HG02884 (cell line): ENCODE measurements around the gene PIAS2.

Source experiments
- ATAC-seq: cut with Tn5 transposase; IDR thresholded peaks from one replicate; pipeline ENCODE4 v1.9.1; 2021; ENCODE audit warnings: mild to moderate bottlenecking, moderate library complexity; ENCODE audit not compliant: unreplicated experiment

The PIAS2 gene

GRCh38 chr18:46768166-46768921, 149.0 kb downstream of the PIAS2 start:
- ATAC-seq: no peak

- no peak for ATAC-seq
Observed at GRCh38 chr18:46767217-46767616, 150.1 kb downstream of the PIAS2 start.

GRCh38 chr18:46764586-46764985, 152.7 kb downstream of the PIAS2 start:
- ATAC-seq: no peak

- no peak for ATAC-seq
Observed at GRCh38 chr18:46761059-46761769, 156.1 kb downstream of the PIAS2 start.

- no peak for ATAC-seq
Observed at GRCh38 chr18:46759890-46760289, 157.4 kb downstream of the PIAS2 start.

GRCh38 chr18:46756559-46757201, 160.6 kb downstream of the PIAS2 start, which contains the start of gene ST8SIA5:
ST8SIA5 (minus strand) TSS chr18:46757053; CDS start chr18:46756508, 545 bp downstream.
- ATAC-seq: no peak

- ATAC-seq: no peak
Observed at GRCh38 chr18:46756025-46756558, 161.2 kb downstream of the PIAS2 start.

GRCh38 chr18:46755315-46756024, 161.8 kb downstream of the PIAS2 start:
- no peak for ATAC-seq

- ATAC-seq: no peak
Observed at GRCh38 chr18:46754661-46755292, 162.5 kb downstream of the PIAS2 start.

- ATAC-seq: no peak
Observed at GRCh38 chr18:46754188-46754587, 163.1 kb downstream of the PIAS2 start.
